Activated CD8-positive, alpha-beta memory T cell treated with anti-CD3 and anti-CD28 coated beads for 48 hours (primary cell): ENCODE results near the gene DENND2D.
"Not testable (repeated sequence)": the region's sequence is repeated elsewhere in the genome, so short reads cannot be mapped to it uniquely, and the experiment has no call there.

Experiments
- DNase-seq, 3 experiments: peaks; one replicate each; pipeline ENCODE4 v3.0.0-alpha.2; 2020; ENCODE audit warnings: low read depth in 2 of 3, low spot score in 2 of 3

Gene DENND2D

DNA sequence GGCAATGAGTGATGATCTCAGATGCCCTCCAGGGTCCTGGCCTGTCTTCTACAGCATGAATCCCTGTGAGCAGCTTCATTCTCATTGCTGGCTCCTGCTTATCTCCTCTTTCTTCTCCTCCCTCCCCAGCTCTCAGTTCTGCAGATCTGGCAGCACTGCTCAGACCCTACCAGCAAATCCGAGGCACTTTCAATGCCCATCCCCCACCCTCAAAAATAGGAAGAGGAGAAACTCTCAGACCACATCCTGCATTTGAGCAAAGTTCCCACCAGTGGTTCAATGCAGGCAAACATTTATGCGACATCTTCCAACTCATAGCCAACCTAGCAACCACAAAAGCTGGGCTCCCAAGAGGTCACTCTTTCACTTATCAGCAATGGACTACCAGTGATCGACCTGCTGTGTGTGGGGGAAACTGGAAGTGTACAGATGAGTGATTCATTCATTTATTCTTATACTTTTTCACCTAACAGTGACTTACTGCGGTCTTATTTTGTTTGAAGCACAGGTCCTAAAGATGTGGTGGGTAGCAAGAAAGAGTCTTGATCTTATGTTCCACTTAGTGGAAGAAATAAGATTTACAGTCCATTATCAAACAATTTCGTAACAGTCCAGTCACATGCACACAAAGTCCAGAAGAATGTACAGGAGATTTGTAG, 21.3 kb upstream of the DENND2D start:
- DNase-seq: no peak

DNA sequence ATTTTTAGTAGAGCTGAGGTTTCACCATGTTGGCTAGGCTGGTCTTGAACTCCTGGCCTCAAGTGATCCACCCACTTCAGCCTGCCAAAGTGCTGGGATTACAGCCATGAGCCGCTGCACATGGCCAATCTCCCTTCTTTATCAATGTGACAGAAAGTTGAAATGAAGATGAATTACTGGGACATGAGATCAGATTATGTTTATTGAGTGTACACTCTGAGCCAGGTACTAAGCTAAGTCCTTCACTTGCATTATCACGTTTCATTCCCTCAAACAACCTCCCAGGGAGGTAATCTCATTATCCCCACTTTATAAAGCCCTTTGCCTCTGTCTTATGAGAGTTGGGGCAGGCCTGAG, 20.8 kb upstream of the DENND2D start:
- no peak for DNase-seq

DNA sequence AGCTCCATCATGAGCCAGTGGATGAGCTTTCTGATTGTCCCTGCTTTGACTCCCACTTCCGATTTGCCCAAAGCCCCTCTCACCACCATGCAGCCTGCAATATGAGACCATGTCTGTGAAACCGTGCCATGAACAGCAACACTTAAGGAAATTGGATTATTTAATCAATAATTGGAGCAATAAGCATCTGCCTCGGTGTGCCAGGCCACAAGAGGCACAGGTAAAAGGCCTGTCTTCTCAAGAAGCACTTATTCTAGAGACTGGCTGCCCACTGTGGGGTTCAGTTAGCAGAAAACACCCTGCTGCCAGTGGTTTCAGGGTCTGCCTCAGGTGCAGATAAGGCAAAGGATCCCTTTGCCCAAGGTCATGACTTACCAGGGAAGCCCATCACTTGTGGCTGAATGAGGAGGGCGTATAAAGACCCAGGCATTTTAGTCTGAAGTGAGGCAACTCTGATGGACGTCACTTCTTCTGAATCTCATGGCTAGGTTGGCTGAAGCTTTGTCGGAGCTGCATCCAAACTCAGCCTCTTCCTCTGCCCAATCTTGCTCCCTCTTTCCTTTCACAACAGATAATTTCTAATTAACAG, 19.9 kb upstream of the DENND2D start:
- DNase-seq: no peak

DNA sequence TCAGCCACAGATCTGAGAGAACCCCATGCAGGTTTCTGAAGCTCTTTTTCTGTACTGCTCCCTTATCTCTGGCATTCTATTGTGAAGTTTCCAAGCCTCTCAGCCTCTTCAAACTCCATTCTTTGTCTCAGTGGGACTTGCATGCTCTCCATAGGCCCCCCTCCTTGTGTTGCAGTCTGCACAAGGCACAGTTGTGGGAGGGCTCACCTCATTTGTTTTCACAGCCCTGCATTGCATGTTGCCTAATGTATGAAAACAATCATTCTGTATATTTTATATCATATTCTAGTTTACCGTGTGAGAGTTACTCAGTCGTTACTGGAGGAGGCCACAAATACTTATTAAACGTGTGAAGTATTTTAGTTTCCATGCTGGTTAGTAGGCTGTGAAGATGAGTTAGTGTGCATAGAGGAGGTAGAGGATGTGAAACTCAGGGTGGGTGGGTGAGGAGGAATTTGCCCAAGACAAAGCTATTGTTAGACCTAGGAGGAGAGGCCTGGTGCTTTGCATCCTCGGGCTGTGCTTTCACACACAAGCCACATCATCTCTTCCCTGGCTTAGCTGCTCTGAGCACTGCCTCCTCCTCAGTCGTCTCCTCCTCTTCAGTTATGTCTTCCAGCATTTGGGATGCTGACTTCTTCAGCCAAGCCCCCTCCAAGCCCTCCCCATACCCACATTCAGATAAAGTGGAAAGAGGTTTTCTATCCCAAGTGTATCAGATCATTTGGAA, 19.3 kb upstream of the DENND2D start:
- no peak for DNase-seq

DNA sequence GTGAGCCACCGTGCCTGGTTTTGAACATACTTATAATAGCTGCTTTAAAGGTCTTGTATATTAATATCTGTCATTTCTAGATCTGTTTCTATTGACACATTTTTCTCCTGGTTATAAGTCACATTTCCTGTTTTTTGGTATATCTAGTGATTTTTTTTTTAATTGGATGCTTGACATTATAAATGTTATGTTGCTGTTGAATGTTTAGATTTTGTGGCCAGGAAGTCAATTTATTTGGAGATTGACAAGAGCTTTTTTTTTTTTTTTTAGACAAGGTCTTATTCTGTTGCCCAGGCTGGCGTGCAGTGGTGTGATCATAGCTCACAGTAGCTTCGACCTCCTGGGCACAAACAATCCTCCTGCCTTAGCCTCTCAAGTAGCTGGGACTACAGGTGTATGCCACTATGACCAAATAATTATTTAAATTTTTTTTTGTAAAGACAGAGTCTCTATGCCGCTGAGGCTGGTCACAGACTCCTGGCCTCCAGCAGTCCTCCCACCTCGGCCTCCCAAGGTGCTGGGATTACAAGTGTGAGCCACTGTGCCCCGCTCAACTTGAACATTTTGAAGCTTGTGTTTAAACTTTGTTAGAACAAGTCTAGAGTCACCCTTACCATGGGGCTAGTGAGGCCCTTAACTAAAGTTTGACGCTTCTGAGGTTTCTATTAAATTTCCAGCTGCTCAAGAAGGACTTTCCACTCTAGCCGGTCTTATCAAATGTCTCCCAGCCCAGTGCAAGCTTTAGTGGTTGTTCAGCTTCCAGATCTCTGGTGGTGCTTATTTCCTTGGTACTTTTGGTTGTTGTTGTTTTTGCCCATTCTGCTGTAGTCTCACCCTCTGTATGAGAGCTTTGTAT, 18.5 kb upstream of the DENND2D start:
- no peak for DNase-seq

DNA sequence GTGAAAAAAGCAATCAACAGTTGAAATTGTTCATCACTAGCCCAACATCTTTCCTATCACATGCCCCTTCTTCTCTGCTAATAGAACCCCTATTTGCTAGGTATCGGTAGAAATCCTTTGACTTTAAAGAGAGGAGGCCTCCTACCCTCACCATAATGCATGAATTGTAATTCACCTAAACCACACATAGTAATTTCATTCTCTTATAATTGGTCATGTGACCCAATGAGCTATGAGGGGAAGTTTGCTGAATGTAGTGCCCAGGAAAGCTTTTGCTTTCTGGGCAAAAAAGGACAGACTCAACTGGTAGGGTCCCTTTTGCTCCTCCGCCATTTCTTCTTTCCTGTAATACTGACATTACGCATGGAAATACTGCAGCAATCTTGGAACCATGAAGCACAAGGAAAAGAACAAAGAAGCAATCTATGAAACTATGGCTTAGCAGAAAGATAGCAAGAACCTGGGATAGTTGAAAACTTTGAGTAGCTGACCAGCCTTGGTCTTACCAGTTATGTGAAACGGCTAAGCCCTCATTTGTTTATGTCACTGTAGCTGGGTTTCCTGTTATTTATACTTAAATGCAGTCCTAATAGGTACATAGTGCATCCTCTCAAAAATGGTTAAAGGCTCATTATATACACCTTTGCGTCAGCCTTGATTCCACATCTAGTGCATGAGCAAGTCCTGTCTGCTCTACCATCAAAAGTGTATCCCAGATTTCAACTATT, 16.9 kb upstream of the DENND2D start:
- DNase-seq: no peak

DNA sequence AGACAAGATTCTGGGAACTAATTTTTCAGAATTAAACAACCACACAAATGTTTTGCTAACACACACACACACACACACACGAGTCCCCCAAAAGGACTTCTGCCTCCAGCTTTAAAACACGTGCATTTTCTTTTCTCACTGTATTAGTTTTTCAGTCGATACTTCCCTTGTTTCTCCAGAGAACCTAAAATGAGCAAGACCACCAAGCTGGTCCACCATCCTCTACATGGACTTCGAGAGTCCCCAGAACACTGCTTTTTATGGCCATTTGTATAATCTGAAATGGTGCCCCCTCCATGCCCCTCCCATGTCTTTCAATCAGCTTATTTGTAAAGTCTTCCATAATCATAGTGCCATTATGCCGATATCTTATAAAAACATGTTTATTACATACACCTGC, 16.3 kb upstream of the DENND2D start:
- DNase-seq: no peak

DNA sequence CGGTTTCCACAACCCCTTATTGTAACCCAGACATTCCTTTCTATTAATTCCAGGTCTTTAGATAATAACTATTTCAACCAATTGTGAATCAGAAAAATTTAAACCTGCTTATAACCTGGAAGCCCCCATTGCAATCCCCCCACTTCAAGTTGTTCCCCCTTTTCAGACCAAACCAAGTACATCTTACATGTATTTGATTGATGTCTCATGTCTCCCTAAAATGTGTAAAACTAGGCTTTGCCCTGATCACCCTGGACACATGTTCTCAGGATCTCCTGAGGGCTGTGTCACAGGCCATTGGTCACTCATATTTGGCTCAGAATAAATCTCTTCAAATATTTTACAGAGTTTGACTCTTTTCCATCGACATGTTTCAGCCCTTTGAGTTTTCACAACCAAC, 14.8 kb upstream of the DENND2D start:
- DNase-seq: not testable (repeated sequence)

DNA sequence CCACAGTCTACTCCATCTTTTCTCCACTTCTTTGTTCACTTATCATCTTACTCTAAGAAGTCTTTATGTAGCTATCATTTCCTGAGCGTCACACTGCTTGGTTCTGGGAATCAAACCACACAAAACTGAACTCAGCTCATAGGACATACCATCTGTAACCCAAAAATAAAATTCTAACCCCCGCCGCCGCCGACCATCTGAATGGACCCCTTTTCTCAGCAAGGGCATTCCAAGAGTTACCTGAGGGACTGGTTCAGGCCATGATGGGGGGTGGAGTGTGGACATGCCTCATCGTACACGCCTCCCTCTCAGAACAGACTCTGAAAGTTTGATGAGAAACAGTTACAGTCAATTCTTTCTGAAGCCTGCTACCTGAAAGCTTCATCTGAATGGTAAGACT, 14.4 kb upstream of the DENND2D start:
- no peak for DNase-seq

DNA sequence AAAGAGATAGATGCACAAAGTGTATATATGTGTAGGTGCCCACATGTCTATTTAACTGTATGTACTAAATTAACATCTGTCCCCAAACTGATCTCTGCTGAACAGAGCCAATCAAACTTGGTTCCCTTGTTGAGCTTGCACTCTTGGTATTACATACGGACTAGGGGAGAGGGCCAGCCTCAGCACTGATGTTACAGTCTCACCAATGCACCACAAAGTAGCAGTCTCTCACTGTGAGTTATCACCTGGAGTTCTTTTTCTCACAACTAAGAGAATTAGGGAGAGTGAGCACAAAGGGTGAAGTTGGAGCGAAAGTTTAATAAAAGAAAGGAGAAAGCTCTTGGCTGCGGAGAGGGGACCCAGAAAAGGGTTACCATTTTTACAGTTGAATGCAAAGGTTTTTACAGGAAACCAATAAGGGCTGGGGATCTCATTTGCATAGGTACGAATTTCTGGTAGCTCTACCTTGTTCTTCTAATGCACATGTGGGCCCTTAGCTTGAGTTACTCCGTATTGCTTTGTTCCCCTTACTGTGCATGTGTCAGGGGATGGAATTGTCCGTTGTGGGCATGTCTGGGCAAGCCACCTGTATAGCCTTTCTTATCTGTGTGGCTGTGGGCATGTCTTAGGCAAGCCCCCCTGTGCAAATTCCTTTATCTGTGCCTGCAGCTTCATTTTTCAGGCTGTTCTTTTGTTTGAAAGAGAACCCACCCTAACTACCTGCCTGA, 13.8 kb upstream of the DENND2D start:
- no peak for DNase-seq

DNA sequence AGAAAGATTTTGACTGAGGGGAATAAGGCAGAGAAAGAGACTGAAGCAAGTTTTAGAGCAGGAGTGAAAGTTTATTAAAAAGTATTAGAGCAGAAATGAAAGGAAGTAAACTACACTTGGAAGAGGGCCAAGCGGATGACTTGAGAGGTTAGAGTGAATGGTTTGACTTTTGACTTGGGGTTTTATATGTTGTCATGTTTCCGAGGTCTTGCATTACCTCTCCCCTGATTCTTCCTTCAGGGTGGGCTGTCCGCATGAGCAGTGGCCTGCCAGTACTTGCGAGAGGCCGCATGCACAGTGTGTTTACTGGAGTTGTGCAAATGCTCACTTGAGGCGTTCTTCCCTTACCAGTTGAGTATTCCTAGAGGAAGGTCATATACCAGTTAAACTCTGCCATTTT, 13.0 kb upstream of the DENND2D start:
- DNase-seq: no peak

DNA sequence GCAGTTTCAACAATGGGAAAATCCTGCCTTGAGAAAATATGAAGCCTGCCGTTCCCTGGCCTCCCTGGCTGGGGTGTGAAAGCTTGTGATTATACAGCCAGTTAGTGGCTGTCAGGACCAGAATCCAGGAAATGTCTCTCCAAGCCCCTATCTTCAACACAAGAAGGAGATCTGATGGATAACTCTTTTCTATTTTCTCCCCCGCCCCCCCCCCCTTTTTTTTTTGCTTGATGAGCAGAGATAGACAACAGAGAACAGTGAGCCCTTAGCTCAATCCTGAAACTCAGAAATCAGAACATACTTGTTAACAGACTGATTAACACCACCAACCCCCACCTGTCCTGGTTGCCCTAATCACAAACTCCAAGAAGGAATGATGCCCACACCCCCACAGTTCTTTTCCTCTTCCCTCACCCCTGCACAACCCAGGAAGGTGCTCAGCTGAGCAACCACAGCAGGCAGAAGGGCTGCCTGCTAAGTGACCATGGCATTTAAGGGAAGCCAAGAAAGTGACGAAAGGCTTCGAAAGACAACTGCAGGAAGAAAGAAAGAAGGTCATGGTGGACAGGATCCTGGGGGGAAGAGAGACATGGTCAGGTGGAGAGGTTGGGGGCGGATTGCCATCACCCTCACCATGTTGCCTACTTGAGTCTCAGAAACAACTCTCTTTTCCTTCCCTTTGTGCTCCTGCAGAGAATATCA, 12.3 kb upstream of the DENND2D start:
- DNase-seq: no peak

DNA sequence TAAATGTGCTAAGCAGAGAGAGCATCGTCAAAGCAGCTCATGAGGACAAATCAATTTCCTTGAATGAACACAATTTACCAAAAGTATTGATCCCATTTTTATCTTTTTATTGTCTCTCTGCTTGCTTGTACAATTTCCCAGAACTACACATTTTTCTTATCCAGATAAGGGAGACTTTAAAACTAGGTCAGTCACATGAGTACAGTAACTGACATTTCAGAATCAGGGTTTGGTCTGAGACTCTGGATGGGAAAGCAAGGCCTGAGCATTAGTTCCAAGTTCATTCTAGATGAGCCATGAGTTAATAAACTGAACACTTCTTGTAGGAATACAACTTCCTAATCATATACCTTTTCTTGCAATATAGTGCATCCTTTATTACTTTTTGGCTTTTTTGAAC, 11.5 kb upstream of the DENND2D start:
- no peak for DNase-seq

DNA sequence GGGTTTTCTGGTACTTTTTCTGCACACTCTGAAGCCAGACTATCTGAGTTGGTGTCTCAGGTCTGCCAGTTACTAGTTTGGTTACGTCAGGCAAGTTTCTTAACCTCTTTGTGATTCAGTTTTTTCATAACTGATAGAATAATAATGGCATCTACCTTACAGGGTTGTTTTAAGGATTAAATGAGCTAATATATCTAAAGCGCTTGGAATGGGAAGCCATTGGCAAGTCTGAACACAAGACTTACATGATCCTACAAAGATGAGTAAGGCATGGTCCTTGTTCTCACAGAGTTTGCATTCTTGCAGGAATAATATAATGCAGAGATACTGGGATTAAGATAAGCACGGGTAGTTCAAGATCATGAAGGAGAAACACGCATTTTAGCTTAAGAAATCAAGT, 9.2 kb upstream of the DENND2D start:
- DNase-seq: no peak

DNA sequence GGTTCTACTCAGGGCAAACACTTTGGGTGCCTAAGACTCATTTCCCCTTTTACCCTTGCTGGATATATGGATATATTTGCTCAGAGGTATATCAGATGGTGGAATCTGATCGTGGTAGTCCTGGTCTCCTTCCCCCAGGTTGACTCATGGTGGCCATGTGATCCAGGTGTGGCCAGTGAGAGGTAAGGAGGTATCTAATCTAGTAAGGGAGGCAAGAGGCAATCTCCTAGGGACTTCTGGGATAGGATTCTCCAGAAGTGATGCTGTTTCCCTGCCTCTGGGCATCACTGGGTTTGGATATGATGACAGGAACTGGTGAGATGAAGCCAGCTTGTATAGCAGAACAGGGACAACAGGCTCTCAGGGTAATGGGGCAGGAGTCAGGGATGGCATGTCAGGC, 8.5 kb upstream of the DENND2D start:
- no peak for DNase-seq

DNA sequence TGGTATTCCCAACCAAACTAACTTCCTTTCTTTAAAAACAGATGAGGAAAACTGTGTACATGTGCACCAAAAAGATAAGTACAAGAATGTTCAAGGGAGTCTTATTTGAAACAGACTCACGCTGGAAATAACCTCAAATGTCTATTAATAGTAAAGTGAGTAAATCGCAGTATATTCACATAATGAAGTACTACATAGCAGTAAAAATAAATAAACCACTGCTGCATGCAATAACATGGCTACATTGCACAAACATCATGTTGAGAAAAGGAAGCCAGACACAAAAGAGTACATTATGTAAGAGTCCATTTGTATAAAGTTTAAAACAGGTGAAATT, 5.2 kb upstream of the DENND2D start:
- no peak for DNase-seq

DNA sequence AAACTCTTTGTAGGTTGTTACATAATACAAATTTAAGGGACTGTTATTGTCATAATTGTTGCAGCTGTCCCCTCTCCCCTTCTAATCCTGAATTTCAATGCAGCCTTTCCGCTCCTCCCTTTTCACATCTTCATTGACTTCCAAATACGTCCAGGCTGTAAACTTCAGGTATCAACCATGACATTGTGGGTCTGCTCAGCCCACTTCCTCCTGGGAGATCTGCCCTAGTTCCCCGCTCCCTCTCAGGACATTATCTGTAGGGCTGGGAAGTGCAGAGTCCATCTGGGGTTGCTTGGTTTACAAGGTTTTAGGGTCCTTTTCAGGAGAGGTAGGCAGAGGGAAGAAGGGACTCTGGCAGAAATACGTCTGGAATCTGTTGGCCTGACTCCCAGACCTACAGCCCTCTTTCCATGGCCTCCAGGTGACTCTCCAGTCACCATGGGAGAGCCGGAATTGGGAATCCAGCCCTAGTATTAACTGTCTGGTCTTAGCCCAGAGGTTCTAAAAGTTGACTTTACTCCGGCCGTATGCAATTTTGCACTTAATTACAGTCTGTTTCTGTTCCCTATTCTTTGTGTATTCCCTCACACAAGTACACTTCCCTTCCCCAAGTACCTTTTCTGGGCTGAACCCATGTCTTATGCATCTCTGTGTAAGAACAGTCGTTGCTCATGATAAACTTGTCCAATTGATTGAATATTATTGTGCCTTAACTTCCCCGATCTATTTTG, 4.7 kb upstream of the DENND2D start:
- no peak for DNase-seq

DNA sequence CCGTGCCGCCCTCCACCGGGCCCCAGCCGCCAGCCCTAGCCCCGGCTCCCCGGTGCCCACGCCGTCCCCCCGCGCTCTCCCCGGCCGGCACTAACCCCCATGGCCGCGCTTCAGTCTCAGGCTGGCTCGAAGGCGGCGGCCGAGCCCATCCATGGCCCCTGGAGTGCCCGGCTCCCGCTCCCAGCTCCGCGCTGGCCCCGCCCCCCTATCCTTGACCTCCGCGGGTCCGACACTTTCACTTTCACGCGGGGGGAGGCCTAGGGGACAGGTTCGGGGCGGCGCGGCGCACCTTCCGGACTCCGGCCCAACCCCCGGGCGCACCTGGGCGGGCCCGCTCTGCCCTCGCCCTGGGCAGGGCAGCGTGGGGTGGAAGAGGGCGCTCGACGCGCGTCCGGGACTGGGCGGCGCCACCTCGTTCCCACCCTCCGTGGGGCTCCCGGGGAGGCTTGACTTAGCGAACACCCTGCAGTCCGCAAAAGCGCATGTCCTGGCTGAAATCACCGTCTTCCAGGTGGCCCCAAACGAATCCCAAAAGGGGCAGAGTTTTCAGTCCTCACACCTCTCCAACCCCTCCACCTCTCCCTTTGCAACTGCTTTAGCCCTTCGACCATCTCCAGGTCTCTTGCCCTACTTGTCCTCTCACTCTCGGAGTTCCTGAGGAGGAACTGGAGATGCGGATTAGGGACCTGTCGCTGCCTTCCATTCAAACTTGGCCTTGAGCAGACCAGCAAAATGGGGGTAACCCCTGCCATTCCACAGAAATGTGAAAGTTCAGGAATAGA, 3.9 kb upstream of the DENND2D start:
- DNase-seq: no peak
